GM18870 (cell line): ENCODE data around the gene AKIRIN1.
"Not testable (repeated sequence)": the region's sequence is repeated elsewhere in the genome, so short reads cannot be mapped to it uniquely, and the experiment has no call there.

Experiments
- ATAC-seq: cut with Tn5 transposase; IDR thresholded peaks from one replicate; pipeline ENCODE4 v1.9.1; 2021; ENCODE audit warnings: moderate library complexity; ENCODE audit not compliant: unreplicated experiment

Gene AKIRIN1

GRCh38 chr1:38990738-38991637, at the start of gene AKIRIN1:
AKIRIN1 (plus strand) TSS chr1:38991276; CDS start chr1:38991381, 105 bp downstream.
- ATAC-seq, result peak; percentile 82

DNA sequence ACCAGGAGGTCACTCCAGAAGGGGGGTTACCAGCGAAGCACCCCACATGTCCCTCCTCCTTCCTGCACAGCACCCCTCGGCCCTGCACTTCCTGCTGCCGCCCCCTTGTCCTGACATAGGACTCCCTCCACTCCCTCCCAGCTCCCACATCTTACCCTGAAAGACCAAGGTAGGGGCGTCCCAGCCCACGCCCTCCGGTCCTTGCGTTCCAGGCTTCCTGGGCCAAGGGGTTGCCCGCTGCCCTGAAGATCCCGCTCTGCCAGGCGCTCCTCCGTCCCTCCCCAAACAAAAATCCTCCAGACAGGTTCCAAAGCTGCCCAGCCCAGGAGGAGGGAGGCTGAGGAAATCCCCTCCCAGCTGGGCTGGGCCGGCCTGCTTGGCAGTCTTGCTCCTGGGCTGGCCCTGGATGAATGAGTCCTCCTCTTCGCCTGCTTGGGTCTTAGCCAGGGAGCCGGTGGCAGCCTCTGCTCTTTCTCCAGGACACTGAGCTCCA, 49.5 kb upstream of the AKIRIN1 start, which contains the start of gene RHBDL2:
RHBDL2 (minus strand) TSS at position 304 of the 493 bp plus-strand sequence. CDS start 22,618 bp downstream, outside the sequence.
- ATAC-seq, result no peak

GRCh38 chr1:38942664-38943428, 48.2 kb upstream of the AKIRIN1 start:
- no peak for ATAC-seq

- ATAC-seq, result no peak
These were observed 46.5 kb upstream of the AKIRIN1 start for GRCh38 chr1:38944547-38944946.

DNA sequence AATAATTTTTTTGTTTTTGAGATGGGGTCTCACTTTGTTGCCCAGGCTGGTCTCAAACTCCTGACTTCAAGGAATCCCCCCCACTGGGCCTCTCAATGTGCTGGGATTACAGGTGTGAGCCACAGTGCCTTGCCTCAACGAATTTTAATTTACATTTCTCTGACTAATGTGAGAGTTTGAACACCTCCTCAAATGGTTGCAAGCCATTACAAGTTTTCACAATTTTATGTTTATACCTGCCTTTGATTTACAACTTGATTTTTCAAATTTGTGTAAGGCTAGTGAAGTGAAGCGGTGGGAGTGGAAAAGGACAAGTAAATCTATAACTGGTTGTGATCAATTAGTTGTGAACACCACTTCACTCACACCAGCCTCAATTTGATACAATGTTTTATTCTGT, 40.5 kb upstream of the AKIRIN1 start:
- no peak for ATAC-seq

GRCh38 chr1:38953433-38953860, 37.6 kb upstream of the AKIRIN1 start:
- ATAC-seq, result no peak

GRCh38 chr1:38958967-38959366, 32.1 kb upstream of the AKIRIN1 start:
- ATAC-seq, result no peak

DNA sequence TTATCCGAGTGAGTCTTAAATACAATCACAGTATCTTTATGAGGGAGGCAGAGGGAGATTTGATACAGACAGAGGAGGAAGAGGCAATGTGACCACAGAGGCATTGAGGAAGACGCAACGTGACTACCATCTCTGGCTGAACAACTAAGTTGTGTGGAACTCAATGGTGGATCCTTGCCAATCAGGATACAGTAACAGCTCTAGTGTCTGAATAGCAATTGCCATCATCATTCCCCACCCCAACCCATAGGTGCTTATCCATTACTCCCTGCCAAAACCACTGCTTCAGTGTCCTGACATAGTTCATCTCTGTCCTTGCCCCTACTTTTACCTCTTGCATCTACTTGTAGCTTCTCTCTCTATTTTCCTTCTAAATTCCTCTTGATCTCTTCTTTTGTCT, 29.0 kb upstream of the AKIRIN1 start:
- ATAC-seq, result no peak

DNA sequence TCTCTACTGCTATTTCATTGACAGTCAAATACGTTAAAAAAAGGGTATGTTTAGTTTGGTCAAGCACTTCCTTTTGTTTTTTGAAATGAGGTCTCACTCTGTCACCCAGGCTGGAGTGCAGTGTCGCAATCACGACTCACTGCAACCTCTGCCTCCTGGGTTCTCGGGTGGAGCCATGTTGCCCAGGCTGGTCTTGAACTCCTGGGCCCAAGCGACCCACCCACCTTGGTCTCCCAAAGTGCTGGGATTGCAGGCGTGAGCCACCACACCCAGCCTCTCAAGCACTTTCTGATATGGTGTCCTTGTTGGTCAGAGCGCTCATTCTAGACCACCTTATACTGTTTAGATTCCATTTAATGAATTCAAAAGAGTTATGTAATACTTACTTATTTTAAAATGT, 28.5 kb upstream of the AKIRIN1 start:
- ATAC-seq, result no peak

DNA sequence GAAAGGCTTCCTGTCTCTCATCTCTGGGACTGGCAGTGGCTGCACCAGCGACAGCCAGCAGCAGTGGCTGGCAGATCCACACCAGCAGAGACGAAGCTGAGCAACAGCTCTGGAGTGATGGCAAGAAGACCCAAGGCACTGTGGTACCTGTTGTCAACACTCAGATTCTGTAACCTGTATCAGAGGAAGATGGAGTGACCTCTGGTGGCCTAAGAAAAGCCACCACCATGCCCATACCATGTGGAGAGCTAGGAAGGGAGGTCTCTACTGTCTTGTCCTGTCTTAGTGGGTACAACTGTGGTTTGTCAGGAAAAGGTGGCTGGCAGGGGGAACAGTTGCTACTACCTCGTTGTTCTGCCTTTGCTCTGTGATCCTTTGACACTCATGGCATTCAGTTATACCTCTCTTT, 26.9 kb upstream of the AKIRIN1 start:
- no peak for ATAC-seq

DNA sequence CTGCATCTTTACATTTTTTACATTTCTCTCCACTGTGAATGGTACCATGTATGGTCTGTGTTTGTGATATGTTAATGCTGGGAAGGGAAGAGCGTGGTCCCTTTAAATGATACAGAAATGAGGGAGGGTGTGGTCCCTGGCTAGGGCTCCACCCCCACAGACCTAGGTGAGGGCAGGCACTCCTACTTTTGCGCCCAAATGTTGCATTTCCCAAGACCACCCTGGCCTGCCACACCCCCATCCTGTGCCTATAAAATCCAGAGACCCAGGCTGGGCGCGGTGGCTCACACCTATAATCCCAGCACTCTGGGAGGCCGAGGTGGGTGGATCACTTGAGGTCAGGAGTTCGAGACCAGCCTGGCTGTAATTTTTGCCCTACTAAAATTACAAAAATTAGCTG, 17.9 kb upstream of the AKIRIN1 start:
- ATAC-seq, result not testable (repeated sequence)

GRCh38 chr1:38973659-38974437, 17.2 kb upstream of the AKIRIN1 start:
- ATAC-seq, result no peak

- not testable (repeated sequence) for ATAC-seq
These were observed 13.5 kb upstream of the AKIRIN1 start for GRCh38 chr1:38977399-38978244.

GRCh38 chr1:38978245-38978542, 12.9 kb upstream of the AKIRIN1 start:
- not testable (repeated sequence) for ATAC-seq

DNA sequence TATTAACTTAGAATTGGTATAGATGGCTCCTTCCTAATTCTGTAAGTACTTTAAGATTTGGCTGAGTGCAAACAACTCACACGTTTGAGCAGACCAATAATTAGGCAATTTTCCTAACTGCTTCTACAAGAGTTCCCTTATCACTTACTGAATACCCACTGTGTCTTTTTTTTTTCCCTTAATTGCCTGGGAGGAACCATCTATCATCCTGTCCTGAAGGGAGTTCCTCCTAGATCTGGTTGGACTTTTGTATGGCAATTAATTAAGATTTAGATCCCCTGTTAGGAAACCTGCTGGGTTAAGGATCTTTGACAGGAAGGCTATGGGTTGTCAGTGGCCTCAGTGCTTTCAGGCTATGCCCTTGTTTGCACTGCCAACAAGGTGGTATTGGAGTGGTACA, 11.7 kb upstream of the AKIRIN1 start:
- not testable (repeated sequence) for ATAC-seq

- ATAC-seq, result no peak
These were observed 1.1 kb upstream of the AKIRIN1 start for GRCh38 chr1:38989979-38990378.

DNA sequence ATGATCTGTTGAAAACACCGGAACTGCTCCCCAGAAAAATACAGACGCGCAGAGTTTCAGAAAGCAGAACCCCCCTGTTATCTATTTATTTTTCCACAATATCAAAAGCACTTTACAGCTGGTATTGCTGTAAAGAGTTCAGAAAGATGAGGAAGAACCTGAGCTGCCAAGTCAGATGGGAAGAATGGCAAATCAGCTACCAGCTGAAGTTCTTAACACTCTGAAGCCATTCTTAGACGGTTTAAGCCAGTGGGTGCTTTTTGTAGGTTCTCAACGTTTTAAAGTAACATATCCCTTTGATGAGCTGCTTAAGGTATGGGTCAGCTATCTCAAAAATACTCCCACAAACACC, 714 bp upstream of the AKIRIN1 start:
- ATAC-seq, result no peak

DNA sequence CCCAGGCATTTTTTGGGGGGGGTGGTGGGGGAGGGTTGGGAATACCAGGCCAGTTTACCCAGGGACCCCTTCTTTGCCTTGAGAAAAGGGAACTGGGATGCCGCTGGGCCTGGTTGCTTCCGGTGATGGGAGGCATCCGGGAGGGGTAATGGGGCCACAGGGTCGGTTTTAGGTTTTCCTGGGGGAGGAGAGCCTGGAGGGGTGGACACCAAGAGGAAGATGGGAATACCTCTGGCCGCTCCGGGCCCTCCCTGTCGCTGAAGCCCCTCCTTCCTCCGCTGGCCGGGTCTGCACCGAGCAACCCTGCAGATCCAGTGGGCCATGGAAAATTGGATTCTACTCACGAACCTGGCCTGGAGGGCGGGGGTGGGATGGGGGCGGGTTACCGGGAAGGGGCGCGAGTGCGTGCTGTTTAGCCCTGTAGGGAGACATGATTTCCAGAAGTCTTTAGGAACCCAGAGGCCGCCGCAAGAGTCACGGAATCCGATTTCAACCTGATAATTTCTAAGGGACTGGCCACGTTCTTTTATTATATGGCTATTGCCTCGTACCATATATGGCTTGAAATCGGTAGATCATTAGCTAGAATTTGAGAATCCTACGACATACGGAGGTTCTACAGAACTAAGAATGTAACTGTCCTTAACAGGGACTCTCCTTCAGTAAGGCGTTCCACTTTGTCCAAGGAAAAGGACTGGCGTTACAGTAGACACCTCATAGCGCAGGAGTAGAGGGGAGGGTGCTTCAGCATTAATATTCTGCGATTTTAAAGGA, 749 bp downstream of the AKIRIN1 start:
- no peak for ATAC-seq

- ATAC-seq, result no peak
These were observed 1.5 kb downstream of the AKIRIN1 start for GRCh38 chr1:38992412-38993111.
